Coronary artery (tissue), 2 donors: Measurements from ENCODE around the gene MAGI2.

ENCODE experiments used
- DNase-seq: peaks from one replicate; pipeline ENCODE4 v3.0.0-alpha.2; 2017; ENCODE audit warnings: low spot score
- H3K27ac ChIP-seq, 2 donors: fragments of 200-600 bp; sonication (generic); one replicate each; pipeline ENCODE4 v1.5.1; 2016 to 2019
- H3K4me3 ChIP-seq: fragments of 200-600 bp; sonication (generic); 2 replicates; pipeline ENCODE4 v1.5.1; 2016; ENCODE audit warnings: mild to moderate bottlenecking, moderate library complexity
- CTCF ChIP-seq: fragments of 200-600 bp; sonication (generic); IDR thresholded peaks from one replicate; pipeline ENCODE4 v1.5.1; 2019; ENCODE audit warnings: antibody characterized with exemption

MAGI2 gene

GRCh38 chr7:78734626-78735025 lies 718.8 kb downstream of the MAGI2 start:
- no peak overlapping the region for H3K4me3 ChIP-seq
- TF ChIP-seq CTCF, result no peak
- no peak for DNase-seq
- H3K27ac ChIP-seq, result no peak overlapping the region

- TF ChIP-seq CTCF, result no peak
- Histone ChIP-seq H3K4me3 (no peak overlapping the region), H3K27ac (no peak overlapping the region)
- no peak for DNase-seq
Measured at GRCh38 chr7:78720066-78720465, 733.4 kb downstream of the MAGI2 start.

GRCh38 chr7:78718212-78718611 lies 735.3 kb downstream of the MAGI2 start:
- no peak for DNase-seq
- no peak for TF ChIP-seq CTCF
- Histone ChIP-seq H3K27ac (no peak overlapping the region), H3K4me3 (no peak overlapping the region)

- H3K27ac ChIP-seq, result no peak overlapping the region
- TF ChIP-seq CTCF, result no peak
- H3K4me3 ChIP-seq, result no peak overlapping the region
- no peak for DNase-seq
Measured at GRCh38 chr7:78716876-78717275, 736.6 kb downstream of the MAGI2 start.

GRCh38 chr7:78714356-78714755 lies 739.1 kb downstream of the MAGI2 start:
- DNase-seq, result no peak
- no peak for TF ChIP-seq CTCF
- Histone ChIP-seq H3K4me3 (no peak overlapping the region), H3K27ac (no peak overlapping the region)

- no peak for TF ChIP-seq CTCF
- no peak overlapping the region for H3K4me3 ChIP-seq
- no peak overlapping the region for H3K27ac ChIP-seq
- DNase-seq, result no peak
Measured at GRCh38 chr7:78712111-78712510, 741.4 kb downstream of the MAGI2 start.

- TF ChIP-seq CTCF, result no peak
Measured at GRCh38 chr7:78709658-78710057, 743.8 kb downstream of the MAGI2 start.

More at GRCh38 chr7:78709658-78710057, 743.8 kb downstream of the MAGI2 start:
- no peak for DNase-seq
- no peak overlapping the region for H3K4me3 ChIP-seq
- H3K27ac ChIP-seq, result no peak overlapping the region
